Activated naive CD4-positive, alpha-beta T cell treated with anti-CD3 and anti-CD28 coated beads, Interleukin-2, amount 50 U/mL, for 72 hours (primary cell): Measurements from ENCODE around the gene IRF2. TPM values are rescaled to one million over a fixed set of nuclear protein-coding genes. Genes with fewer than 3 reads are reported as not detected.

Source experiments
- ATAC-seq, 2 donors: fragments of 150-1000 bp; cut with Tn5 transposase; 2 replicates each; pipeline ENCODE4 v1.10.0; 2021; ENCODE audit warnings: mild to moderate bottlenecking in 2 of 2, moderate library complexity in 2 of 2
- DNase-seq, 2 donors: peaks; one replicate each; pipeline ENCODE4 v3.0.0; 2021 to 2022; ENCODE audit warnings: low spot score in 2 of 2
- H3K27ac Mint-ChIP-seq, 2 donors: one replicate each; pipeline ENCODE4 v1.8.0; 2022; ENCODE audit warnings: mild to moderate bottlenecking in 2 of 2, mixed read lengths in 2 of 2
- H3K36me3 Mint-ChIP-seq, 2 donors: one replicate each; pipeline ENCODE4 v1.8.0; 2022; ENCODE audit warnings: mixed read lengths in 2 of 2
- H3K9me3 Mint-ChIP-seq, 2 donors: one replicate each; pipeline ENCODE4 v1.8.0; 2022; ENCODE audit warnings: mixed read lengths in 2 of 2
- total RNA-seq, 2 donors: library from RNA; stranded (reverse); gene quantifications; one replicate each; pipeline ENCODE4 v1.2.3, GENCODE V29; 2022

The IRF2 gene
- total RNA-seq, 2 donors from 2014 or later = 52.7 to 56.8 TPM

GRCh38 chr4:184398741-184399511 is 75.4 kb downstream of the IRF2 start:
- Mint-ChIP-seq H3K36me3 (peaks cover 12 to 36% of the 10 kb centered on the region in 2 donors), H3K9me3 (no peaks in the 10 kb centered on the region), H3K27ac (peak overlapping the region in 1 of 2 donors; percentile 2)
- ATAC-seq (no peak), DNase-seq (no peak)

- ATAC-seq (no peak), DNase-seq (no peak)
- Mint-ChIP-seq H3K36me3 (peaks cover 10 to 46% of the 10 kb centered on the region in 2 donors), H3K9me3 (no peaks in the 10 kb centered on the region), H3K27ac (no peak overlapping the region)
Measured at GRCh38 chr4:184397516-184398163, 76.7 kb downstream of the IRF2 start.

GRCh38 chr4:184396570-184397515 is 77.5 kb downstream of the IRF2 start:
- DNase-seq (no peak), ATAC-seq (no peak)
- peak overlapping the region in 1 of 2 donors; percentile 61 for H3K27ac Mint-ChIP-seq
- no peaks in the 10 kb centered on the region for H3K9me3 Mint-ChIP-seq
- peaks cover 15 to 42% of the 10 kb centered on the region in 2 donors for H3K36me3 Mint-ChIP-seq

GRCh38 chr4:184395971-184396391 is 78.4 kb downstream of the IRF2 start:
- peaks cover 15 to 49% of the 10 kb centered on the region in 2 donors for H3K36me3 Mint-ChIP-seq

GRCh38 chr4:184395451-184395917 is 78.9 kb downstream of the IRF2 start:
- Mint-ChIP-seq H3K9me3 (no peaks in the 10 kb centered on the region), H3K27ac (no peak overlapping the region), H3K36me3 (peaks cover 15 to 51% of the 10 kb centered on the region in 2 donors)
- ATAC-seq = no peak
- DNase-seq = no peak

More at GRCh38 chr4:184395971-184396391, 78.4 kb downstream of the IRF2 start:
- Mint-ChIP-seq H3K27ac (no peak overlapping the region), H3K9me3 (no peaks in the 10 kb centered on the region)
- no peak for ATAC-seq
- no peak for DNase-seq

GRCh38 chr4:184392748-184393559 is 81.4 kb downstream of the IRF2 start:
- DNase-seq (no peak), ATAC-seq (no peak)
- Mint-ChIP-seq H3K27ac (peak overlapping the region in 1 of 2 donors; percentile 88), H3K9me3 (no peaks in the 10 kb centered on the region), H3K36me3 (peaks cover 19 to 65% of the 10 kb centered on the region in 2 donors)

GRCh38 chr4:184392316-184392715 is 82.0 kb downstream of the IRF2 start:
- ATAC-seq (no peak), DNase-seq (no peak)
- H3K9me3 Mint-ChIP-seq = no peaks in the 10 kb centered on the region
- peaks cover 19 to 65% of the 10 kb centered on the region in 2 donors for H3K36me3 Mint-ChIP-seq
- peak overlapping the region in 1 of 2 donors; percentile 29 for H3K27ac Mint-ChIP-seq

GRCh38 chr4:184389978-184390900 is 84.1 kb downstream of the IRF2 start:
- H3K27ac Mint-ChIP-seq = peak overlapping the region in 1 of 2 donors; percentile 74
- H3K36me3 Mint-ChIP-seq = peaks cover 19 to 68% of the 10 kb centered on the region in 2 donors
- H3K9me3 Mint-ChIP-seq = no peaks in the 10 kb centered on the region
- DNase-seq (no peak), ATAC-seq (no peak)

GRCh38 chr4:184388106-184388505 is 86.2 kb downstream of the IRF2 start:
- no peaks in the 10 kb centered on the region for H3K9me3 Mint-ChIP-seq
- H3K36me3 Mint-ChIP-seq = peaks cover 12 to 49% of the 10 kb centered on the region in 2 donors
- H3K27ac Mint-ChIP-seq = peak overlapping the region in 1 of 2 donors; percentile 62
- DNase-seq = no peak
- no peak for ATAC-seq

- no peak for DNase-seq
- H3K36me3 Mint-ChIP-seq = peaks cover 6 to 42% of the 10 kb centered on the region in 2 donors
- H3K9me3 Mint-ChIP-seq = no peaks in the 10 kb centered on the region
- no peak for ATAC-seq
- H3K27ac Mint-ChIP-seq = no peak overlapping the region
Measured at GRCh38 chr4:184387351-184387750, 87.0 kb downstream of the IRF2 start.

- peak overlapping the region; percentile 30 to 51 for H3K27ac Mint-ChIP-seq
- H3K9me3 Mint-ChIP-seq = no peaks in the 10 kb centered on the region
- ATAC-seq = no peak
- H3K36me3 Mint-ChIP-seq = peaks cover 4 to 35% of the 10 kb centered on the region in 2 donors
- DNase-seq = no peak
Measured at GRCh38 chr4:184386271-184386781, 88.0 kb downstream of the IRF2 start.

GRCh38 chr4:184385705-184386141 is 88.6 kb downstream of the IRF2 start:
- ATAC-seq (no peak), DNase-seq (no peak)
- Mint-ChIP-seq H3K27ac (peak overlapping the region; percentile 30 to 51), H3K36me3 (peaks cover 4 to 36% of the 10 kb centered on the region in 2 donors), H3K9me3 (no peaks in the 10 kb centered on the region)

GRCh38 chr4:184384810-184385557 is 89.4 kb downstream of the IRF2 start:
- Mint-ChIP-seq H3K9me3 (no peaks in the 10 kb centered on the region), H3K36me3 (peaks cover 4 to 36% of the 10 kb centered on the region in 2 donors), H3K27ac (peak overlapping the region in 1 of 2 donors; percentile 32)
- ATAC-seq (no peak), DNase-seq (no peak)
